Small intestine (tissue), 7 donors: ENCODE measurements around the gene SEMA5B. TPM values are rescaled to one million over a fixed set of nuclear protein-coding genes. Genes with fewer than 3 reads are reported as not detected.

Source experiments
- DNase-seq, 2 donors: peaks; one replicate each; pipeline versions ENCODE4 v3.0.0 to v3.0.0-alpha.2; 2013
- FAIRE-seq: peaks from 2 replicates; lab custom pipeline; 2012; peaks lifted over from hg19 to GRCh38; lab: Jason Lieb, UNC
- H3K27ac ChIP-seq, 3 donors: one replicate each; pipeline ENCODE4 v1.5.1; 2013; ENCODE audit warnings: low read length in 2 of 3, mild to moderate bottlenecking in 2 of 3, control low read depth in 1 of 3, inconsistent platforms in 1 of 3, low read depth in 1 of 3, moderate library complexity in 1 of 3
- H3K27me3 ChIP-seq, 3 donors: one replicate each; pipeline ENCODE4 v1.6.1; 2013; ENCODE audit warnings: low read length in 3 of 3, inconsistent platforms in 1 of 3; ENCODE audit not compliant: control insufficient read depth in 3 of 3, insufficient read depth in 3 of 3
- H3K36me3 ChIP-seq, 3 donors: one replicate each; pipeline ENCODE4 v1.6.1; 2013; ENCODE audit warnings: low read length in 3 of 3, inconsistent platforms in 1 of 3, low read depth in 1 of 3, mild to moderate bottlenecking in 1 of 3, moderate library complexity in 1 of 3; ENCODE audit not compliant: control insufficient read depth in 3 of 3, insufficient read depth in 2 of 3
- H3K4me1 ChIP-seq, 3 donors: one replicate each; pipeline ENCODE4 v1.6.1; 2013; ENCODE audit warnings: low read length in 2 of 3, inconsistent platforms in 1 of 3, low read depth in 1 of 3, mild to moderate bottlenecking in 1 of 3, moderate library complexity in 1 of 3; ENCODE audit not compliant: control insufficient read depth in 3 of 3, insufficient read depth in 2 of 3
- H3K4me3 ChIP-seq, 3 donors: one replicate each; pipeline ENCODE4 v1.5.1; 2013; ENCODE audit warnings: low read length in 3 of 3, control low read depth in 1 of 3, inconsistent platforms in 1 of 3, low read depth in 1 of 3, mild to moderate bottlenecking in 1 of 3, moderate library complexity in 1 of 3
- H3K9me3 ChIP-seq, 2 donors: one replicate each; pipeline ENCODE4 v1.6.1; 2013; ENCODE audit warnings: low read depth in 1 of 2, low read length in 1 of 2; ENCODE audit not compliant: control insufficient read depth in 2 of 2, insufficient read depth in 1 of 2
- WGBS, 3 donors: extraction: QIAGEN DNeasy Blood & Tissue Kit; methylation state at CpG; one replicate each; pipeline ENCODE4 v1.1.7; 2013; 5-methylcytosine and 5-hydroxymethylcytosine counted together
- polyA plus RNA-seq, 4 donors: library from polyadenylated mRNA; stranded (reverse) in 3 of 4; unstranded in 1 of 4; fragments of 200-250 nt in 3 of 4; fragments of 120-200 nt in 1 of 4; gene quantifications; one replicate each; pipeline versions ENCODE4 v1.2.1 to v1.2.3, GENCODE V29; 2013
- donor health status: healthy with polysubstance abuse.
- donor health status: control.
- donor health status: control.
- donor health status: Bipolar disorder and iron deficiency.
- donor health status: healthy.

Gene SEMA5B
- polyA plus RNA-seq, 4 donors, result 0.75 to 4.0 (median 1.9) TPM; not detected in 1

DNA sequence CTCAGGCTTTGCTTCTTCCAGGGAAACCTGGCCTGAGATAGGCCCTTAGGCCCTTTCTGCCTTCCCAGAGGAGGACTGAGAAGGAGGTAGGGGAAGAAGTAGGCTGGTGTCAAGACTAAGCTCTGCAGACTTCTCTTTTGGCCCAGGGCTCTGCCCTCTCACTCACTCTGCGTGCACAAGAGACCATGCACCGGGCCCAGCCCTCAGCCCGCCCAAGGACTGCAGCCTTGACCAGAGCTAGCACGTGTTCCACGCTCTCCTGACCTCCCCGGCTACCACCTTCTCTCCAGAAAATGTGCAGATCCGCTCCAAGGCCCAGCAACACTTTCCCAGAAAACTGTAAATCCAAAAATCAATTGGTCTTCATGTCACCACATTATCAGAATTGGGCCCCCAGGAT lies 59.8 kb downstream of the SEMA5B start:
- WGBS, 3 donors, result 92 to 94% (median 93%) methylated on average over 7 of the region's 7 CpGs
- H3K9me3 ChIP-seq, result no peaks in the 10 kb centered on the region
- no peaks in the 10 kb centered on the region for H3K4me1 ChIP-seq
- DNase-seq, result no peak
- no peak overlapping the region for H3K27ac ChIP-seq
- H3K36me3 ChIP-seq, result no peaks in the 10 kb centered on the region
- no peak for FAIRE-seq
- no peaks in the 10 kb centered on the region for H3K27me3 ChIP-seq
- H3K4me3 ChIP-seq, result no peak overlapping the region

DNA sequence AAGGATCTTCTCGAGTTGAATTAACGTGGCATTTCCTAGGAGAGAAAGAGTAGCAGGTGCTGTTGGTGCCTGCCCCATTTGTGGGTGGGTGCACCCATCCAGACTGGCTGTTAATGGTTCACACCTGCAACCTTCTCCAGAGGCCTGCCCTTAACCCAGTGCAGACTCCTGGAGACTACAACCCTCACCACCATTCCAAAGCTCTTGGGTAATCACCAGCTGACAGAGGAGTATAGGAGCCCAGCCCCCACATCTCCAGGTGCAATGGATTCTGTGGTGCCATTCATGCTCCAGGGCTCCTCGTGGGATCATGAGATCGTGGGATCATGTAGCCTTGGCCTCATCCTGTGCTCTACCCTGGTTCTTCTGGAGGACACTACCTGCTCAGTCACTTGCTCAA lies 60.2 kb downstream of the SEMA5B start:
- no peaks in the 10 kb centered on the region for H3K9me3 ChIP-seq
- DNase-seq (no peak), FAIRE-seq (no peak)
- no peaks in the 10 kb centered on the region for H3K36me3 ChIP-seq
- H3K27ac ChIP-seq, result no peak overlapping the region
- WGBS, 3 donors, result 71 to 82% (median 73%) methylated on average over 4 of the region's 4 CpGs
- H3K4me1 ChIP-seq, result no peaks in the 10 kb centered on the region
- H3K4me3 ChIP-seq, result no peak overlapping the region
- H3K27me3 ChIP-seq, result no peaks in the 10 kb centered on the region

DNA sequence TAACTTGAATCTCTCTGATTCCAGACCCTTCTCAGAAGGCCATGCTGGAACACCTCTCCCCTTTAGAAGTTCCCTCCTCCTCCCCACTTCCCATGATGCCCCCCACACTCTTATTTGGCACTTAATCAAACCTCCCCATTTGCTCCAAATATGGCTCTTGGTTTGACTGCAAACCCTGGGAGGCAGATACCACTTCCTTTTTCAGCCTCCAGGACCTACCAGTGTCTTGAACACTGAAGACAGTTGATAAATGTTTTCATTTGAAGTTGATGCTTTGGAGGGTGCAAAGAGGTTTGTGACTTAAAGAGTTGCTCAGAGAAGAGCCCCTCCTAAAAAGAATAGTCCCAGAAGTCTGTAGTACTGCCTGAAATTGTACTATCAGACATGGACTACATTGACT lies 61.5 kb downstream of the SEMA5B start:
- H3K36me3 ChIP-seq, result no peaks in the 10 kb centered on the region
- H3K27me3 ChIP-seq, result peaks cover 0 to 4% (median 0%) of the 10 kb centered on the region in 3 donors
- FAIRE-seq (no peak), DNase-seq (no peak)
- no peak overlapping the region for H3K27ac ChIP-seq
- no peaks in the 10 kb centered on the region for H3K4me1 ChIP-seq
- H3K4me3 ChIP-seq, result no peak overlapping the region
- no peaks in the 10 kb centered on the region for H3K9me3 ChIP-seq

DNA sequence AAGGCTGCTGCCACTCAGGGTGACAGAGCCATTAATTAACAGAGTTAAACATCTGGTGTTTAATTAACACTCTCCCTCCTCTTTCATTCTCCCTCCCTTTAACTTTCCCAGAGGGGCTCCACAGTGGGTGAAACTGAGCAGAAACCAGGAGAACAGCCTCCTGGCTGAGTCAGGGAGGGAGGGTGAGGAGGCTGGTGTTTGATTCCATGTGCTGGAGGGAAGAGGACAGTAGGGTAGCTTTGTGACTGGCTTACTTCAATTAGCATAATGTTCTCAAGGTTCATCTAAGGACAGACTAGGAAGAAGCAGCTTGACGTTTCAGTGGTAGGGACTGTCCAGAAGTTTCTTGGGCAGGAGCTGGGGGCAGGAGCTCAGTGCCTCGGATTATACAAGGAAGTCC lies 62.8 kb downstream of the SEMA5B start:
- no peak for FAIRE-seq

DNA sequence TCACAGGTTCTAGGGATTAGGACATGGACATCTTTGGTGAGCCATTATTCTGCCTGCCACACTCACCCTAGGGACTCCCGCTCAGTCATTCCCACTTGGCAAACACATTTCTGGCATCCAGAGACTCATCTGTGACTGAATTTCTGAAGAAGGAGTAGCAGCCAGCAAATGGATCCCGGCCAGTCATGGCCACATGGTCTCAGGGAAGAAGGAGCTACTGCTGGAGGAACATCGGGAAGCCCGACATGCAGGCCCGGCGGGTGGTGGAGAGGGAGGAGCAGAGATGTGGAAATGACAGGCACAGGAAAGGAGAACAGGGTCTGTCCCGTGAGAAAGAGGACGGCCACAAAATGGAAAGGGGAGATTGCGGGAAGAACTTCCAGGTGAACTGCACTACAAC lies 65.4 kb downstream of the SEMA5B start:
- H3K4me1 ChIP-seq, result peaks cover 0 to 7% (median 0%) of the 10 kb centered on the region in 3 donors
- 73 to 81% (median 81%) methylated on average over 9 of the region's 9 CpGs for WGBS, 3 donors
- H3K4me3 ChIP-seq, result no peak overlapping the region
- FAIRE-seq, result no peak
- no peaks in the 10 kb centered on the region for H3K9me3 ChIP-seq
- no peaks in the 10 kb centered on the region for H3K36me3 ChIP-seq
- no peak overlapping the region for H3K27ac ChIP-seq
- H3K27me3 ChIP-seq, result peaks cover 0 to 8% (median 0%) of the 10 kb centered on the region in 3 donors
- no peak for DNase-seq

More for the DNA sequence above, 62.8 kb downstream of the SEMA5B start:
- no peak for DNase-seq
- Histone ChIP-seq H3K36me3 (no peaks in the 10 kb centered on the region), H3K27me3 (peaks cover 0 to 4% (median 0%) of the 10 kb centered on the region in 3 donors), H3K9me3 (no peaks in the 10 kb centered on the region), H3K27ac (no peak overlapping the region), H3K4me1 (no peaks in the 10 kb centered on the region), H3K4me3 (no peak overlapping the region)
- WGBS, 3 donors, result 9 to 21% (median 12%) methylated on average over 2 of the region's 2 CpGs

DNA sequence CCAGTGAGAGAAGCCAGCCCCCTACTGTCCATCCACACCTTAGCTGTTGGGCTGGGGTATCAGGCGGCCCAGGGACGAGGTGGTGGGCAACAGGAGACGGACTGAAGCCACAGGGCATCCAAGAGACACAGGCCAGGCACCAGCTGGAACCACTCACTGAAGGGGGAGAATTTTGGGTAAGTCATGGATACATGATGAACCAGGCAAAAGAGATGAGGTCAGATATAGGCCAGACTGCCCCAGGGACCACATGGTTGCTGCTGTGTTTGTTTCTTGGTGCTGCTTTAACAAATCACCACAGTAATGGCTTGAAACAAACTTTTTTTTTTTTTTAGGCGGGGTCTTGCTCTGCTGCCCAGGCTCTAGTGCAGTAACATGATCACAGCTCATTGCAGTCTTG lies 66.4 kb downstream of the SEMA5B start:
- Histone ChIP-seq H3K27ac (no peak overlapping the region), H3K36me3 (no peaks in the 10 kb centered on the region), H3K27me3 (peaks cover 0 to 8% (median 0%) of the 10 kb centered on the region in 3 donors), H3K4me1 (peaks cover 0 to 11% (median 0%) of the 10 kb centered on the region in 3 donors), H3K9me3 (no peaks in the 10 kb centered on the region), H3K4me3 (no peak overlapping the region)
- DNase-seq (no peak), FAIRE-seq (no peak)
- 68 to 79% (median 69%) methylated on average over 4 of the region's 4 CpGs for WGBS, 3 donors

DNA sequence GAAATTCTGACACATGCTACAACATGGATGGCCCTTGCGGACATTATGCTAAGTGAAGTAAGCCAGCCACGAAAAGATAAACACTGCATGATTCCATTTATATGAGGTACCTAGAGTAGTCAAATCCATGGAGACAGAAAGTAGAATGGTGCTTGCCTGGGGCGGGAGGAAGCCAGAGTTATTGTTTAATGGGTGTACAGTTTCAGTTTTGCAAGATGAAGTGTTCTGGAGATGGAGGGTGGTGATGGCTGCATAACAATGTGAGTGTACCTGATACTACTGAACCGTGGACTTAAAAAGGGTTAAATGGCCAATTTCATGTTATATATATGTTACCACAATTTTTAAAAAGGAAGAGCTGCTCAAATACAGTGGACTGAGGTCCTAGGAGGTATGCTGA lies 66.9 kb downstream of the SEMA5B start:
- H3K9me3 ChIP-seq, result no peaks in the 10 kb centered on the region
- no peak for DNase-seq
- no peak overlapping the region for H3K4me3 ChIP-seq
- H3K36me3 ChIP-seq, result no peaks in the 10 kb centered on the region
- H3K27ac ChIP-seq, result no peak overlapping the region
- FAIRE-seq, result no peak
- H3K27me3 ChIP-seq, result peaks cover 0 to 8% (median 0%) of the 10 kb centered on the region in 3 donors
- WGBS, 3 donors, result 82 to 91% (median 88%) methylated on average over 4 of the region's 4 CpGs
- peaks cover 0 to 11% (median 0%) of the 10 kb centered on the region in 3 donors for H3K4me1 ChIP-seq

DNA sequence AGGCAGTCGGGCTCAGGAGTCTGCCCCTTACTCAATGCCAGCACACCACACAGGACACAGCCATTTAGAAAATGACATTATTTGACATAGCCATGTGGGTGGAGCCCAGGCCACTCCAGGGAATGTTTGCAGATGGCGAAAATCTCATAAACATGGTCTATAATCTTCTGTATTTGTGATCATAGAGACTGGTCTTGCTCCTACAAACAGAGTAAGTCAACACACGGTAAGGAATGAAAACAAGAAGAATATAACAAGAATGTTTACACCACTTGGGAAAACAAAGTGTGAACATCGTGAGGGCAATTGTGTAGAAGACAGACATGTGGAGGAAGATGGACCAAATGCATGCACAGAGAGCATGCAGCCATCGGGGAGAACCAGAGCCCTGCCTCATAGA lies 68.2 kb downstream of the SEMA5B start:
- Histone ChIP-seq H3K36me3 (no peaks in the 10 kb centered on the region), H3K27ac (no peak overlapping the region), H3K9me3 (no peaks in the 10 kb centered on the region), H3K27me3 (peaks cover 0 to 8% (median 0%) of the 10 kb centered on the region in 3 donors), H3K4me3 (no peak overlapping the region), H3K4me1 (peaks cover 0 to 11% (median 0%) of the 10 kb centered on the region in 3 donors)
- no peak for FAIRE-seq
- DNase-seq, result no peak
- 63 to 68% (median 65%) methylated on average over 5 of the region's 5 CpGs for WGBS, 3 donors
